IPS-20b (cell line): ENCODE measurements around the gene CIAO2B.

Source experiments
- H3K27ac ChIP-seq: one replicate; pipeline ENCODE4 v1.5.1; 2013; ENCODE audit warnings: low read length
- H3K27me3 ChIP-seq: 2 replicates; pipeline ENCODE4 v1.6.1; 2013; ENCODE audit warnings: mild to moderate bottlenecking, low read length, inconsistent platforms; ENCODE audit not compliant: insufficient read depth
- H3K36me3 ChIP-seq: 2 replicates; pipeline ENCODE4 v1.6.1; 2013; ENCODE audit warnings: low read depth, mild to moderate bottlenecking, inconsistent platforms, low read length, moderate library complexity; ENCODE audit not compliant: insufficient read depth
- H3K4me1 ChIP-seq: 2 replicates; pipeline ENCODE4 v1.6.1; 2013; ENCODE audit warnings: mild to moderate bottlenecking, control low read depth, inconsistent platforms, low read length, moderate library complexity; ENCODE audit not compliant: insufficient read depth
- H3K4me3 ChIP-seq: 2 replicates; pipeline ENCODE4 v1.5.1; 2013; ENCODE audit warnings: mild to moderate bottlenecking, low read length, inconsistent platforms
- H3K9ac ChIP-seq: 2 replicates; pipeline ENCODE4 v1.6.1; 2013; ENCODE audit warnings: low read depth, mild to moderate bottlenecking, inconsistent platforms, low read length, moderate library complexity
- H3K9me3 ChIP-seq: 2 replicates; pipeline ENCODE4 v1.6.1; 2013; ENCODE audit warnings: mild to moderate bottlenecking, low read depth, low read length, inconsistent platforms; ENCODE audit not compliant: insufficient read depth

Gene CIAO2B

DNA sequence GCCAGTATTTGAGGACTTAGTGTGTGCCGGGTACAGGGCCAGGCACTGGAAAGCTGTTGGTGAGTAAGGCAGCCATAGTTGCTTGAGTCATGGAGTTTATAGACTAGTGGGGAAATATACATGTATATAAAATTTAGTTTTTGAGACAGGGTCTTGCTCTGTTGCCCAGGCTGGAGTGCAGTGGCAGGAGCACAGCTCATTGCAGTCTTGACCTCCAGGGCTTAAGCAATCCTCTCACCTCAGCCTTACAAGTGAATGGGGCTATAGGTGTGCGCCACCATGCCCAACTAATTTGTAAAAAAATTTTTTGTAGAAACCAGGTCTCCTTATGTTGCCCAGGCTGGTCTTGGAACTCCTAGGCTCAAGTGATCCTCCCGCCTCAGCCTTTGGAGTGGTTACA, 51.5 kb downstream of the CIAO2B start:
- H3K4me3 ChIP-seq: no peak overlapping the region
- H3K27ac ChIP-seq: no peak overlapping the region
- peaks cover 4% of the 10 kb centered on the region; the same call in 1 of the 2 replicates for H3K27me3 ChIP-seq
- H3K4me1 ChIP-seq: no peaks in the 10 kb centered on the region; the same call in 1 of the 2 replicates
- H3K9ac ChIP-seq: no peak overlapping the region
- no peaks in the 10 kb centered on the region for H3K9me3 ChIP-seq
- peaks cover 34% of the 10 kb centered on the region for H3K36me3 ChIP-seq
